HG03439 (cell line): Measurements from ENCODE around the gene GRM7.

ENCODE experiments used
- ATAC-seq: cut with Tn5 transposase; IDR thresholded peaks from one replicate; pipeline ENCODE4 v1.9.1; 2021; ENCODE audit warnings: mild to moderate bottlenecking, moderate library complexity; ENCODE audit not compliant: unreplicated experiment

Gene GRM7

GRCh38 chr3:7565574-7565973 is 704.7 kb downstream of the GRM7 start:
- ATAC-seq = no peak

- no peak for ATAC-seq
These were observed 706.2 kb downstream of the GRM7 start for GRCh38 chr3:7567160-7567559.

- no peak for ATAC-seq
These were observed 707.7 kb downstream of the GRM7 start for GRCh38 chr3:7568526-7569184.

- ATAC-seq = no peak
These were observed 712.4 kb downstream of the GRM7 start for GRCh38 chr3:7573330-7573729.

GRCh38 chr3:7574435-7574834 is 713.5 kb downstream of the GRM7 start:
- ATAC-seq = no peak

- no peak for ATAC-seq
These were observed 715.2 kb downstream of the GRM7 start for GRCh38 chr3:7576071-7576470.

- ATAC-seq = no peak
These were observed 715.6 kb downstream of the GRM7 start for GRCh38 chr3:7576506-7576905.

- ATAC-seq = no peak
These were observed 716.6 kb downstream of the GRM7 start for GRCh38 chr3:7577513-7577912.

GRCh38 chr3:7581831-7582230 is 720.9 kb downstream of the GRM7 start:
- ATAC-seq = no peak

GRCh38 chr3:7585052-7585451 is 724.1 kb downstream of the GRM7 start:
- ATAC-seq = no peak

GRCh38 chr3:7588236-7588635 is 727.3 kb downstream of the GRM7 start:
- no peak for ATAC-seq

GRCh38 chr3:7589526-7589925 is 728.6 kb downstream of the GRM7 start:
- no peak for ATAC-seq

- no peak for ATAC-seq
These were observed 741.4 kb downstream of the GRM7 start for GRCh38 chr3:7602297-7602696.

- ATAC-seq = no peak
These were observed 746.2 kb downstream of the GRM7 start for GRCh38 chr3:7607083-7607482.

GRCh38 chr3:7607676-7608075 is 746.8 kb downstream of the GRM7 start:
- ATAC-seq = no peak

- ATAC-seq = no peak
These were observed 749.7 kb downstream of the GRM7 start for GRCh38 chr3:7610634-7611033.

- ATAC-seq = no peak
These were observed 754.1 kb downstream of the GRM7 start for GRCh38 chr3:7615043-7615442.

- ATAC-seq = no peak
These were observed 757.7 kb downstream of the GRM7 start for GRCh38 chr3:7618606-7619005.

- no peak for ATAC-seq
These were observed 759.5 kb downstream of the GRM7 start for GRCh38 chr3:7620401-7620800.

- ATAC-seq = no peak
These were observed 760.2 kb downstream of the GRM7 start for GRCh38 chr3:7621046-7621630.

- no peak for ATAC-seq
These were observed 760.7 kb downstream of the GRM7 start for GRCh38 chr3:7621651-7622050.

- no peak for ATAC-seq
These were observed 764.1 kb downstream of the GRM7 start for GRCh38 chr3:7625021-7625420.

GRCh38 chr3:7630351-7630911 is 769.5 kb downstream of the GRM7 start:
- no peak for ATAC-seq
